Karpas-422 (cell line): ENCODE results near the gene ZBTB21. TPM values are rescaled to one million over a fixed set of nuclear protein-coding genes. Genes with fewer than 3 reads are reported as not detected.

ENCODE experiments used
- DNase-seq: peaks from one replicate; pipeline ENCODE4 v3.0.0-alpha.2; 2015
- H2AFZ ChIP-seq: fragments of 200-600 bp; sonication (generic); 2 replicates; pipeline ENCODE4 v1.6.1; 2014; ENCODE audit warnings: antibody characterized with exemption, low read length, mixed read lengths
- H3K27ac ChIP-seq: fragments of 200-600 bp; sonication (generic); 2 replicates; pipeline ENCODE4 v1.5.1; 2014; ENCODE audit warnings: mild to moderate bottlenecking, low read length, moderate library complexity
- H3K27me3 ChIP-seq: fragments of 200-600 bp; sonication (generic); 2 replicates; pipeline ENCODE4 v1.6.1; 2014; ENCODE audit warnings: low read length, mixed read lengths
- H3K36me3 ChIP-seq: fragments of 200-600 bp; sonication (generic); 2 replicates; pipeline ENCODE4 v1.6.1; 2014; ENCODE audit warnings: low read length, mixed read lengths; ENCODE audit not compliant: insufficient read depth
- H3K4me1 ChIP-seq: fragments of 200-600 bp; sonication (generic); 2 replicates; pipeline ENCODE4 v1.6.1; 2014; ENCODE audit warnings: mild to moderate bottlenecking, low read length, mixed read lengths
- H3K4me2 ChIP-seq: fragments of 200-600 bp; sonication (generic); 2 replicates; pipeline ENCODE4 v1.6.1; 2014; ENCODE audit warnings: low read length, low read depth, mild to moderate bottlenecking; ENCODE audit not compliant: poor library complexity, severe bottlenecking
- H3K4me3 ChIP-seq: fragments of 200-600 bp; sonication (generic); 2 replicates; pipeline ENCODE4 v1.5.1; 2014; ENCODE audit warnings: mild to moderate bottlenecking, antibody characterized with exemption, low read length, mixed read lengths
- H3K79me2 ChIP-seq: fragments of 200-600 bp; sonication (generic); 2 replicates; pipeline ENCODE4 v1.6.1; 2014; ENCODE audit warnings: mild to moderate bottlenecking, low read length, mixed read lengths
- H3K9ac ChIP-seq: fragments of 200-600 bp; sonication (generic); 2 replicates; pipeline ENCODE4 v1.6.0; 2014; ENCODE audit warnings: low read length
- H3K9me2 ChIP-seq: fragments of 200-600 bp; sonication (generic), shearing (Covaris generic); replicated peaks from 2 replicates; pipeline ENCODE4 v1.6.0; 2014; ENCODE audit warnings: mild to moderate bottlenecking, low read length, moderate library complexity; ENCODE audit not compliant: insufficient read depth
- H3K9me3 ChIP-seq: fragments of 300-700, 200-600 bp; sonication (generic); 2 replicates; pipeline ENCODE4 v1.6.1; 2014; ENCODE audit warnings: low read length, mixed read lengths
- H4K20me1 ChIP-seq: fragments of 200-600 bp; sonication (generic); 2 replicates; pipeline ENCODE4 v1.6.1; 2014; ENCODE audit warnings: mild to moderate bottlenecking, antibody characterized with exemption, low read length, low read depth; ENCODE audit not compliant: insufficient read depth
- total RNA-seq: library from RNA; depleted of rRNA; stranded (reverse); fragments of >200 nt; shearing (Covaris generic); gene quantifications from 2 replicates; pipeline ENCODE4 v1.2.3, GENCODE V29; 2014; ENCODE audit warnings: low replicate concordance; rRNA removed

The ZBTB21 gene
- 1.2 and 2.8 TPM in 2 replicates for total RNA-seq

DNA sequence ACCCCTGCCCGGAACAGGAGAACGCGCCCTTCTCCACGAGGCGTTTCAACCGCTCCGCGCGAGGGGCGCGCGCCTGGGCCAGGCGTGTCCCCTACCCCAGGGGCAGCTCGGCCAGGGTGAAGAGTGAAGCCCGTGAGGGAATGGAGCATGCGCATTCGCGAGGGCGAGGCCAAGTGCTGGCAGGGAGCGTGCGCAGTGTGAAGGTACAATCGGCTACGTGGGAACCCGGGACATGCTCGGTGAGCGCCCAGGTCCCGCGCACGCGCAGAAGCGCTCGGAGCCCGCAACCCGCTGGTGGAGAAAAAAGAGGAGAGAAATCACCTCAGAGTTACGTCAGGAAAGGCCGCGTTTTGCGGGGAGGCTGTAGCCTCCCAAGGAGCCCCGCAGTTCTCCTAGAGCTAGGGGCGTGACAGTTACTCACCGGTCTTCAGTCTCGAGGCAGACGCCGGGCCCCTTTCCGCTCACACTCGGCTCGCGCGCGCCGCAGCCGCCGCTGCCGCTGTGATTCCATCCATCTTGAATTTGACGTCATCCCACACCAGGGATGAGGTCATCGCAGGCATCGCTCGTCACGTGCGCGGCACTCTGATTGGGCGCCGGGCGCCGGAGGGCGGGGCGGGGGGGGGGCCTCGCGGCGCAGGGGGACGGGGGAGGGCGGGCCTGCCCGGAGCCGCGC is at the start of gene ZBTB21:
ZBTB21 (minus strand) TSS at position 530 of the 676 bp plus-strand sequence. CDS start 16,265 bp downstream, outside the sequence.
- peaks cover 42% of the 10 kb centered on the region for H3K4me1 ChIP-seq
- no peaks in the 10 kb centered on the region for H4K20me1 ChIP-seq
- DNase-seq = peak; percentile 98
- H3K27me3 ChIP-seq = no peaks in the 10 kb centered on the region; the same call in 1 of the 2 replicates
- H3K4me2 ChIP-seq = peak within 1 kb of the TSS; percentile 94
- no peak within 1 kb of the TSS for H3K27ac ChIP-seq
- peak within 1 kb of the TSS; percentile 84; the same call in 1 of the 2 replicates for H2AFZ ChIP-seq
- H3K9me2 ChIP-seq = no peaks in the 10 kb centered on the region
- no peaks in the 10 kb centered on the region for H3K9me3 ChIP-seq
- H3K36me3 ChIP-seq = no peaks in the 10 kb centered on the region
- peak within 1 kb of the TSS; percentile 81 for H3K9ac ChIP-seq
- no peaks in the 10 kb centered on the region for H3K79me2 ChIP-seq
- H3K4me3 ChIP-seq = peak within 1 kb of the TSS; percentile 75

- H3K79me2 ChIP-seq = no peaks in the 10 kb centered on the region
- no peak overlapping the region for H2AFZ ChIP-seq
- H3K4me2 ChIP-seq = no peak overlapping the region
- no peak overlapping the region for H3K27ac ChIP-seq
- H3K36me3 ChIP-seq = no peaks in the 10 kb centered on the region
- H4K20me1 ChIP-seq = no peaks in the 10 kb centered on the region
- no peak overlapping the region for H3K9ac ChIP-seq
- no peaks in the 10 kb centered on the region for H3K9me3 ChIP-seq
- H3K4me1 ChIP-seq = peaks cover 40% of the 10 kb centered on the region
- DNase-seq = no peak
- H3K9me2 ChIP-seq = no peaks in the 10 kb centered on the region
- H3K4me3 ChIP-seq = no peak overlapping the region
- no peaks in the 10 kb centered on the region for H3K27me3 ChIP-seq
Observed at GRCh38 chr21:42059721-42060120, 49.6 kb upstream of the ZBTB21 start.

- Histone ChIP-seq H3K9ac (no peak overlapping the region), H3K9me2 (no peaks in the 10 kb centered on the region), H3K4me3 (no peak overlapping the region), H3K4me1 (peaks cover 35% of the 10 kb centered on the region), H3K27me3 (no peaks in the 10 kb centered on the region), H3K9me3 (no peaks in the 10 kb centered on the region), H3K4me2 (no peak overlapping the region), H4K20me1 (no peaks in the 10 kb centered on the region), H2AFZ (no peak overlapping the region), H3K27ac (no peak overlapping the region), H3K79me2 (no peaks in the 10 kb centered on the region), H3K36me3 (no peaks in the 10 kb centered on the region)
- DNase-seq = no peak
Observed at GRCh38 chr21:42059141-42059540, 49.0 kb upstream of the ZBTB21 start.

DNA sequence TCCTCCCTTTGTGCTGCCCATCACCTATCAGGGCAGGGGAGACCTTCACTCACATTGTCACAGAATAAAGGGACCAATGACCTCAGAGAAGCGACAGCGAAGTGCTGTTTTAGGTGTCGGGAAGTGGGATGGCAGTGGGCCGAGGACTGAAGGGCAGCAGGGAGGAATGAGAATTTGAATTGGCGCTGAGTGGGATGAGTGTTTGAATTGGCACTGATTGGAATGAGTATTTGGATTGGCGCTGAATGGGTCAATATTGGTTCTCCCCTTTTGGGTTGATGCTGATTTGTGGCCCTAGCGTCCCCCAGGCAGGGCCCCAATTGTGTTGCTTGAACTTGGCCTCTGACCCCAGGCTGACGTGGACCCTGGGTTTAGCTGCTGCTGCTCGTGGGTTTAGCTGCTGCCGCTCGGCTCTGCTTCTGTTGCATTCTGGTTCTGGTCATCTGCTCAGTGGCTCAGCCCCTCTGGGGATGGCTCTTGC is 48.5 kb upstream of the ZBTB21 start:
- H3K9me2 ChIP-seq = no peaks in the 10 kb centered on the region
- no peaks in the 10 kb centered on the region for H4K20me1 ChIP-seq
- H3K9ac ChIP-seq = no peak overlapping the region
- H3K4me3 ChIP-seq = no peak overlapping the region
- H3K36me3 ChIP-seq = no peaks in the 10 kb centered on the region
- no peaks in the 10 kb centered on the region for H3K79me2 ChIP-seq
- H2AFZ ChIP-seq = no peak overlapping the region
- H3K4me2 ChIP-seq = no peak overlapping the region
- no peaks in the 10 kb centered on the region for H3K9me3 ChIP-seq
- no peaks in the 10 kb centered on the region for H3K27me3 ChIP-seq
- no peak overlapping the region for H3K27ac ChIP-seq
- H3K4me1 ChIP-seq = peaks cover 30% of the 10 kb centered on the region
- DNase-seq = no peak

GRCh38 chr21:42057851-42058437 is 47.8 kb upstream of the ZBTB21 start:
- no peaks in the 10 kb centered on the region for H3K79me2 ChIP-seq
- no peak overlapping the region for H3K9ac ChIP-seq
- H3K9me2 ChIP-seq = no peaks in the 10 kb centered on the region
- no peaks in the 10 kb centered on the region for H3K27me3 ChIP-seq
- H3K27ac ChIP-seq = no peak overlapping the region
- H4K20me1 ChIP-seq = no peaks in the 10 kb centered on the region
- no peak overlapping the region for H2AFZ ChIP-seq
- no peak for DNase-seq
- peaks cover 23% of the 10 kb centered on the region for H3K4me1 ChIP-seq
- no peaks in the 10 kb centered on the region for H3K9me3 ChIP-seq
- no peak overlapping the region for H3K4me2 ChIP-seq
- H3K4me3 ChIP-seq = no peak overlapping the region
- H3K36me3 ChIP-seq = no peaks in the 10 kb centered on the region

DNA sequence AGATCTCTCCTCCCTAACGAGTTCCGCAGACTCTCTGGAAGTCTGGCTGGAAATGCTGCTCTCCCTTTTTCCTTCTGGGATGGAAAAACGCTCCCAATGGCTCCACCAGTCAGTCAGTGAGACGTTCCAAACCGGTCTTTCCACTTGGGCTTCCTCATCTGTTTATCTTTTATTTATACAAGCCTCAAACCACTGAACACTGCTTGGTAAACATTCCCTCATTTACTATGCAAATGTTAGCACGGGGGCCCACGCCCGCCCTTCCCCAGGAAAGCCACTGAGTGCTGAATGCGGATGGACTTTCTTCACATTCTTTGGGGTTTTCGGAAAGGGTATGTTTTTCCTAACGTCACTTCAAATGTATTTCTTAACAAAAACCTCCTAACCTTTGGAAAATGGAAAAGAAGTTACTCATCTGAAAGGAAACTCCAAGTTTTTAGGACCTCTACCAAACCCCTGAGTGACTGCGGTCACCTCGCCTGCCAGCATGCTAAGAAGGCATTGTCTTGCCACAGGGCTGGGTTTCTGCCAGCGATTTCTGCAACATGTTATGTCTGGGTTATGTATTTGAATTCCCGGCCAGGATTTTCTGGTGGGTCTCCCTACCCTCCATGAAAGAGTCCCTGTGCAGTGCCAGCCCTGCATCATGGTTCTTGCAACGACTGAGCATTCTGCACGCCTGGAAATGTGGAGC is 47.0 kb upstream of the ZBTB21 start:
- H3K27me3 ChIP-seq = no peaks in the 10 kb centered on the region
- H3K4me2 ChIP-seq = no peak overlapping the region
- H2AFZ ChIP-seq = no peak overlapping the region
- H4K20me1 ChIP-seq = no peaks in the 10 kb centered on the region
- no peaks in the 10 kb centered on the region for H3K36me3 ChIP-seq
- no peaks in the 10 kb centered on the region for H3K79me2 ChIP-seq
- no peak overlapping the region for H3K9ac ChIP-seq
- H3K27ac ChIP-seq = no peak overlapping the region
- H3K9me3 ChIP-seq = no peaks in the 10 kb centered on the region
- H3K4me3 ChIP-seq = no peak overlapping the region
- H3K9me2 ChIP-seq = no peaks in the 10 kb centered on the region
- no peak for DNase-seq
- H3K4me1 ChIP-seq = peaks cover 15% of the 10 kb centered on the region

- Histone ChIP-seq H3K27me3 (no peaks in the 10 kb centered on the region), H3K9me2 (no peaks in the 10 kb centered on the region), H2AFZ (no peak overlapping the region), H3K4me2 (no peak overlapping the region), H3K27ac (no peak overlapping the region), H3K9ac (no peak overlapping the region), H3K9me3 (no peaks in the 10 kb centered on the region), H3K4me3 (no peak overlapping the region), H3K79me2 (no peaks in the 10 kb centered on the region), H3K4me1 (peaks cover 8% of the 10 kb centered on the region), H4K20me1 (no peaks in the 10 kb centered on the region), H3K36me3 (no peaks in the 10 kb centered on the region)
- DNase-seq = no peak
Observed at GRCh38 chr21:42056468-42056867, 46.3 kb upstream of the ZBTB21 start.

- H2AFZ ChIP-seq = no peak overlapping the region
- DNase-seq = no peak
- no peaks in the 10 kb centered on the region for H3K79me2 ChIP-seq
- H3K4me1 ChIP-seq = no peaks in the 10 kb centered on the region
- H3K4me3 ChIP-seq = no peak overlapping the region
- no peak overlapping the region for H3K4me2 ChIP-seq
- no peak overlapping the region for H3K27ac ChIP-seq
- no peaks in the 10 kb centered on the region for H3K9me3 ChIP-seq
- H4K20me1 ChIP-seq = no peaks in the 10 kb centered on the region
- no peaks in the 10 kb centered on the region for H3K9me2 ChIP-seq
- H3K9ac ChIP-seq = no peak overlapping the region
- no peaks in the 10 kb centered on the region for H3K36me3 ChIP-seq
- no peaks in the 10 kb centered on the region for H3K27me3 ChIP-seq
Observed at GRCh38 chr21:42055425-42055824, 45.3 kb upstream of the ZBTB21 start.
